ENCODE measurements around the gene MRPL10. TPM values are rescaled to one million over a fixed set of nuclear protein-coding genes. Genes with fewer than 3 reads are reported as not detected.

The MRPL10 gene
- total and polyA plus RNA-seq, 11 donors = 43.8 to 79.2 (median 63.2) TPM

- Histone ChIP-seq H3K4me3 (no peak overlapping the region), H3K9me3 (no peaks in the 10 kb centered on the region), H3K36me3 (no peaks in the 10 kb centered on the region), H3K27ac (no peak overlapping the region), H3K27me3 (peaks cover 0 to 61% (median 18%) of the 10 kb centered on the region in 9 donors), H3K4me1 (peaks cover 0 to 8% (median 0%) of the 10 kb centered on the region in 12 donors)
- ATAC-seq = no peak
- WGBS, 4 donors = 9 to 53% (median 41%) methylated on average over 1 of the region's 1 CpG
- no peak for TF ChIP-seq POLR2A (IDR thresholded peaks at IDR 0.05)
- TF ChIP-seq CTCF (IDR thresholded peaks at IDR 0.05) = no peak
- no peak for DNase-seq
- intact Hi-C loops (cut with DNase I) = no loop called here
These were observed 38.7 kb upstream of the MRPL10 start for GRCh38 chr17:47870056-47870455.

GRCh38 chr17:47869114-47869513, 37.8 kb upstream of the MRPL10 start:
- no peak overlapping the region for H3K27ac ChIP-seq
- peaks cover 0 to 55% (median 18%) of the 10 kb centered on the region in 9 donors for H3K27me3 ChIP-seq
- no peaks in the 10 kb centered on the region for H3K36me3 ChIP-seq
- no peak overlapping the region for H3K4me3 ChIP-seq
- TF ChIP-seq CTCF (IDR thresholded peaks at IDR 0.05) = no peak
- TF ChIP-seq POLR2A (IDR thresholded peaks at IDR 0.05) = no peak
- intact Hi-C loops (cut with DNase I) = no loop called here
- 31 to 56% (median 49%) methylated on average over 2 of the region's 2 CpGs for WGBS, 4 donors
- ATAC-seq = no peak
- H3K4me1 ChIP-seq = peaks cover 0 to 8% (median 0%) of the 10 kb centered on the region in 12 donors
- peak in 1 of 5 donors; percentile 42 for DNase-seq
- H3K9me3 ChIP-seq = no peaks in the 10 kb centered on the region

- Histone ChIP-seq H3K27ac (no peak overlapping the region), H3K36me3 (no peaks in the 10 kb centered on the region), H3K4me3 (no peak overlapping the region), H3K9me3 (no peaks in the 10 kb centered on the region), H3K4me1 (peaks cover 0 to 8% (median 0%) of the 10 kb centered on the region in 12 donors), H3K27me3 (peaks cover 0 to 48% (median 13%) of the 10 kb centered on the region in 9 donors)
- intact Hi-C loops (cut with DNase I) = no loop called here
- DNase-seq = peak in 1 of 5 donors; percentile 19
- no peak for ATAC-seq
- WGBS, 4 donors = 87 to 91% (median 89%) methylated on average over 10 to 11 of the region's 11 CpGs
- TF ChIP-seq POLR2A (IDR thresholded peaks at IDR 0.05) (no peak), CTCF (IDR thresholded peaks at IDR 0.05) (no peak)
These were observed 36.6 kb upstream of the MRPL10 start for GRCh38 chr17:47867813-47868533.

- peak in 3 of 4 donors; percentile 60 to 74 (median 74) for ATAC-seq
- peaks cover 0 to 38% (median 2%) of the 10 kb centered on the region in 9 donors for H3K27me3 ChIP-seq
- 27 to 36% (median 33%) methylated on average over 20 of the region's 20 CpGs for WGBS, 4 donors
These were observed 35.6 kb upstream of the MRPL10 start for GRCh38 chr17:47866941-47867340.

More at GRCh38 chr17:47866941-47867340, 35.6 kb upstream of the MRPL10 start:
- H3K27ac ChIP-seq = no peak overlapping the region
- H3K4me1 ChIP-seq = no peaks in the 10 kb centered on the region
- no peak overlapping the region for H3K4me3 ChIP-seq
- intact Hi-C loops (cut with DNase I) = no loop called here
- DNase-seq = peak in 1 of 5 donors; percentile 53
- TF ChIP-seq POLR2A (IDR thresholded peaks at IDR 0.05) (no peak), CTCF (IDR thresholded peaks at IDR 0.05) (no peak)
- H3K36me3 ChIP-seq = no peaks in the 10 kb centered on the region
- no peaks in the 10 kb centered on the region for H3K9me3 ChIP-seq

Measured in heart left ventricle (tissue), 16 donors.